Measurements from ENCODE around the gene BMPER.

DNA sequence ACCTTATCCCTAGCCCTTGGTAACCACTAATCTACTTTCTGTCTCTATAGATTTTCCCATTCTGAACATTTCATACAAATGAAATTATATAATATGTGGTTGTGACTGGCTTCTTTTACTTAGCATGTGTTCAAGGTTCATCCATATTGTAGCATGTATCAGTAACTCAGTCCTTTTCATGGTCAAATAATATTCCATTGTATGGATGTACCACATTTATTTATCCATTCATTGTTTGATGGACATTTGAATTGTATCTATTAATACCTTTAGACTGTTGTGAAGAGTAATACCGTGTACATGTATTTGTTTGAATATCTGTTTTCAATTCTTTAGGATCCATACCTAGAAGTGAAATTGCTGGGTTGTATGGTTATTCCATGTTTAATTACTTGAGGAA lies 210.2 kb downstream of the BMPER start:
- TF ChIP-seq TEAD4 (IDR thresholded peaks at IDR 0.05; ENCODE audit: low read depth, low read length) (no peak), POLR2A (IDR thresholded peaks at IDR 0.05; ENCODE audit: control extremely low read depth in 1 of 2, low read depth in 2 of 2, low read length in 2 of 2) (no peak), ZNF274 (IDR thresholded peaks at IDR 0.05; ENCODE audit: borderline replicate concordance, extremely low read depth, low read length) (no peak), JUN (IDR thresholded peaks at IDR 0.05; ENCODE audit: low read depth, low read length) (no peak), EGR1 (IDR thresholded peaks at IDR 0.05; ENCODE audit: borderline replicate concordance, low read depth, low read length) (no peak), SRF (IDR thresholded peaks at IDR 0.05; ENCODE audit: low read depth, low read length) (no peak)
- TF ChIP-seq, protein P1, sequence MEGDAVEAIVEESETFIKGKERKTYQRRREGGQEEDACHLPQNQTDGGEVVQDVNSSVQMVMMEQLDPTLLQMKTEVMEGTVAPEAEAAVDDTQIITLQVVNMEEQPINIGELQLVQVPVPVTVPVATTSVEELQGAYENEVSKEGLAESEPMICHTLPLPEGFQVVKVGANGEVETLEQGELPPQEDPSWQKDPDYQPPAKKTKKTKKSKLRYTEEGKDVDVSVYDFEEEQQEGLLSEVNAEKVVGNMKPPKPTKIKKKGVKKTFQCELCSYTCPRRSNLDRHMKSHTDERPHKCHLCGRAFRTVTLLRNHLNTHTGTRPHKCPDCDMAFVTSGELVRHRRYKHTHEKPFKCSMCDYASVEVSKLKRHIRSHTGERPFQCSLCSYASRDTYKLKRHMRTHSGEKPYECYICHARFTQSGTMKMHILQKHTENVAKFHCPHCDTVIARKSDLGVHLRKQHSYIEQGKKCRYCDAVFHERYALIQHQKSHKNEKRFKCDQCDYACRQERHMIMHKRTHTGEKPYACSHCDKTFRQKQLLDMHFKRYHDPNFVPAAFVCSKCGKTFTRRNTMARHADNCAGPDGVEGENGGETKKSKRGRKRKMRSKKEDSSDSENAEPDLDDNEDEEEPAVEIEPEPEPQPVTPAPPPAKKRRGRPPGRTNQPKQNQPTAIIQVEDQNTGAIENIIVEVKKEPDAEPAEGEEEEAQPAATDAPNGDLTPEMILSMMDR (IDR thresholded peaks at IDR 0.05; ENCODE audit: control extremely low read depth in 1 of 3, insufficient read depth in 1 of 3, low read depth in 1 of 3, low read length in 3 of 3), result no peak
- TF ChIP-seq, protein P2, sequence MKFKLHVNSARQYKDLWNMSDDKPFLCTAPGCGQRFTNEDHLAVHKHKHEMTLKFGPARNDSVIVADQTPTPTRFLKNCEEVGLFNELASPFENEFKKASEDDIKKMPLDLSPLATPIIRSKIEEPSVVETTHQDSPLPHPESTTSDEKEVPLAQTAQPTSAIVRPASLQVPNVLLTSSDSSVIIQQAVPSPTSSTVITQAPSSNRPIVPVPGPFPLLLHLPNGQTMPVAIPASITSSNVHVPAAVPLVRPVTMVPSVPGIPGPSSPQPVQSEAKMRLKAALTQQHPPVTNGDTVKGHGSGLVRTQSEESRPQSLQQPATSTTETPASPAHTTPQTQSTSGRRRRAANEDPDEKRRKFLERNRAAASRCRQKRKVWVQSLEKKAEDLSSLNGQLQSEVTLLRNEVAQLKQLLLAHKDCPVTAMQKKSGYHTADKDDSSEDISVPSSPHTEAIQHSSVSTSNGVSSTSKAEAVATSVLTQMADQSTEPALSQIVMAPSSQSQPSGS (IDR thresholded peaks at IDR 0.05; ENCODE audit: low read length), result no peak

Measured in H1 (cell line).